ENCODE data around the gene RAB20.
"Not testable (repeated sequence)": the region's sequence is repeated elsewhere in the genome, so short reads cannot be mapped to it uniquely, and the experiment has no call there.

RAB20 gene

GRCh38 chr13:110511509-110512181 is 49.9 kb downstream of the RAB20 start:
- no peak for DNase-seq (ENCODE audit: low read depth in 3 of 3, low spot score in 1 of 3)

- DNase-seq (ENCODE audit: low read depth in 3 of 3, low spot score in 1 of 3) = no peak
Measured at GRCh38 chr13:110509971-110510786, 51.3 kb downstream of the RAB20 start.

GRCh38 chr13:110509478-110509926 is 52.0 kb downstream of the RAB20 start:
- DNase-seq (ENCODE audit: low read depth in 3 of 3, low spot score in 1 of 3) = no peak

GRCh38 chr13:110507678-110508381 is 53.7 kb downstream of the RAB20 start:
- no peak for DNase-seq (ENCODE audit: low read depth in 3 of 3, low spot score in 1 of 3)

GRCh38 chr13:110506859-110507566 is 54.5 kb downstream of the RAB20 start:
- no peak for DNase-seq (ENCODE audit: low read depth in 3 of 3, low spot score in 1 of 3)

- no peak for DNase-seq (ENCODE audit: low read depth in 3 of 3, low spot score in 1 of 3)
Measured at GRCh38 chr13:110506396-110506795, 55.1 kb downstream of the RAB20 start.

GRCh38 chr13:110505594-110505993 is 55.9 kb downstream of the RAB20 start:
- DNase-seq (ENCODE audit: low read depth in 3 of 3, low spot score in 1 of 3) = no peak

GRCh38 chr13:110503979-110504499 is 57.5 kb downstream of the RAB20 start:
- DNase-seq (ENCODE audit: low read depth in 3 of 3, low spot score in 1 of 3) = no peak

GRCh38 chr13:110503037-110503901 is 58.3 kb downstream of the RAB20 start:
- DNase-seq (ENCODE audit: low read depth in 3 of 3, low spot score in 1 of 3) = no peak

GRCh38 chr13:110501188-110501587 is 60.3 kb downstream of the RAB20 start:
- no peak for DNase-seq (ENCODE audit: low read depth in 3 of 3, low spot score in 1 of 3)

GRCh38 chr13:110500341-110500740 is 61.2 kb downstream of the RAB20 start:
- DNase-seq (ENCODE audit: low read depth in 3 of 3, low spot score in 1 of 3) = no peak

- DNase-seq (ENCODE audit: low read depth in 3 of 3, low spot score in 1 of 3) = no peak
Measured at GRCh38 chr13:110499621-110500281, 61.8 kb downstream of the RAB20 start.

- DNase-seq (ENCODE audit: low read depth in 3 of 3, low spot score in 1 of 3) = no peak
Measured at GRCh38 chr13:110498765-110499164, 62.8 kb downstream of the RAB20 start.

- no peak for DNase-seq (ENCODE audit: low read depth in 3 of 3, low spot score in 1 of 3)
Measured at GRCh38 chr13:110498327-110498726, 63.2 kb downstream of the RAB20 start.

- not testable (repeated sequence) for DNase-seq (ENCODE audit: low read depth in 3 of 3, low spot score in 1 of 3)
Measured at GRCh38 chr13:110497896-110498295, 63.6 kb downstream of the RAB20 start.

GRCh38 chr13:110497003-110497402 is 64.5 kb downstream of the RAB20 start:
- no peak for DNase-seq (ENCODE audit: low read depth in 3 of 3, low spot score in 1 of 3)

GRCh38 chr13:110496281-110496680 is 65.2 kb downstream of the RAB20 start:
- DNase-seq (ENCODE audit: low read depth in 3 of 3, low spot score in 1 of 3) = no peak

GRCh38 chr13:110495881-110496280 is 65.6 kb downstream of the RAB20 start:
- no peak for DNase-seq (ENCODE audit: low read depth in 3 of 3, low spot score in 1 of 3)

- no peak for DNase-seq (ENCODE audit: low read depth in 3 of 3, low spot score in 1 of 3)
Measured at GRCh38 chr13:110495376-110495775, 66.1 kb downstream of the RAB20 start.

All from stimulated activated CD4-positive, alpha-beta T cell treated with anti-CD3 and anti-CD28 coated beads, TNF-alpha, amount 100 ng/mL, for 1 hour (primary cell).